ENCODE data around the gene BTN3A1. TPM values are rescaled to one million over a fixed set of nuclear protein-coding genes. Genes with fewer than 3 reads are reported as not detected.

Gene BTN3A1
- total and polyA plus RNA-seq, 2 of the 8 experiments (the other 6 are each of a cell fraction or from before 2014, with no cell fraction given) = 4.7 to 5.6 TPM

- Histone ChIP-seq H3K9ac (replicated peaks in 1 of 4; ENCODE audit: extremely low read depth in 1 of 4, low read depth in 3 of 4, low read length in 3 of 4) (no peak overlapping the region), H2BK12ac (ENCODE audit: low read depth, low read length) (no peak overlapping the region), H3K14ac (ENCODE audit: insufficient read length) (no peak overlapping the region), H4K91ac (replicated peaks; ENCODE audit: insufficient read length, low read length) (no peak overlapping the region), H3K18ac (ENCODE audit: extremely low read depth, low read length) (no peak overlapping the region), H3K27me3 (replicated peaks in 1 of 4; ENCODE audit: control insufficient read depth in 3 of 4, extremely low read depth in 1 of 4, insufficient read depth in 3 of 4, low read length in 3 of 4) (no peaks in the 10 kb centered on the region), H3K23ac (ENCODE audit: insufficient read length) (no peak overlapping the region), H3K23me2 (ENCODE audit: low read depth, low read length) (no peaks in the 10 kb centered on the region), H2BK120ac (replicated peaks; ENCODE audit: low read depth, low read length) (no peak overlapping the region), H2AFZ (ENCODE audit: low read length) (no peak overlapping the region), H2AK5ac (ENCODE audit: low read depth, low read length) (no peak overlapping the region), H3K56ac (replicated peaks; ENCODE audit: insufficient read length, low read depth, low read length) (no peak overlapping the region), H2BK20ac (ENCODE audit: low read length) (no peak overlapping the region), H3K36me3 (ENCODE audit: control insufficient read depth in 2 of 4, insufficient read depth in 4 of 4, low read length in 3 of 4) (peaks cover 7 to 71% (median 49%) of the 10 kb centered on the region in 4 experiments; a peak in 7 of 8 replicates), H3K9me3 (ENCODE audit: insufficient read depth in 2 of 2, low read depth in 1 of 2, low read length in 1 of 2) (no peaks in the 10 kb centered on the region), H3K4ac (replicated peaks; ENCODE audit: insufficient read length, low read depth, low read length) (no peak overlapping the region), H3K79me2 (ENCODE audit: control insufficient read depth in 1 of 2, insufficient read depth in 2 of 2, low read length in 2 of 2) (peaks cover 0 to 3% of the 10 kb centered on the region in 2 experiments; a peak in 1 of 4 replicates), H3K4me2 (ENCODE audit: insufficient read depth in 1 of 2, low read depth in 2 of 2, low read length in 2 of 2) (no peak overlapping the region), H4K8ac (ENCODE audit: extremely low read depth, insufficient read depth, low read length) (no peak overlapping the region), H2BK15ac (ENCODE audit: low read length) (no peak overlapping the region), H3K27ac (ENCODE audit: low read depth, low read length) (no peak overlapping the region), H3K4me1 (replicated peaks in 1 of 4; ENCODE audit: control insufficient read depth in 3 of 4, insufficient read depth in 4 of 4, low read length in 3 of 4) (no peaks in the 10 kb centered on the region), H4K20me1 (replicated peaks in 1 of 2; ENCODE audit: control insufficient read depth in 1 of 2, insufficient read depth in 2 of 2, low read length in 2 of 2) (peaks cover 0 to 2% of the 10 kb centered on the region in 2 experiments), H2BK5ac (ENCODE audit: low read depth, low read length) (no peak overlapping the region), H4K5ac (ENCODE audit: insufficient read length, low read depth, low read length) (no peak overlapping the region), H3K4me3 (ENCODE audit: extremely low read depth in 1 of 4, insufficient read depth in 2 of 4, low read depth in 3 of 4, low read length in 4 of 4) (no peak overlapping the region), H3K79me1 (ENCODE audit: low read depth, low read length) (no peaks in the 10 kb centered on the region; the same call in 1 of the 2 replicates)
- FAIRE-seq = no peak
- POLR2A ChIA-PET (ENCODE audit: partially characterized antibody) = interaction anchor here (1.1 to 1.4 kb wide), 2 partner anchors 10 to 12 kb away, joined by 4 read pairs; no protein-coding TSS in a partner anchor
- DNase-seq (ENCODE audit: low read depth in 1 of 2, low spot score in 2 of 2) = no peak
- WGBS, 2 experiments (ENCODE audit: extremely low coverage in 1 of 2, insufficient coverage in 1 of 2, insufficient read length in 1 of 2, insufficient replicate concordance in 2 of 2, low coverage in 1 of 2, low lambda C conversion rate in 2 of 2, missing lambda C conversion rate in 1 of 2) = 93% methylated on average over 7 of the region's 7 CpGs; no CpG with 5 or more reads in 1 of the 2 experiments
- CTCF ChIA-PET (ENCODE audit: partially characterized antibody) = interaction anchor here (1.0 to 1.7 kb wide), 2 partner anchors 12 to 123 kb away, joined by 3 read pairs; no protein-coding TSS in a partner anchor
- TF ChIP-seq MAX (IDR thresholded peaks at IDR 0.05) (no peak), POLR2AphosphoS5 (IDR thresholded peaks at IDR 0.05; ENCODE audit: low read depth, low read length) (no peak), CHD2 (IDR thresholded peaks at IDR 0.05; ENCODE audit: low read length) (no peak), RNF2 (IDR thresholded peaks at IDR 0.05; ENCODE audit: borderline replicate concordance, low read depth, low read length, missing control alignments, poor library complexity, severe bottlenecking) (no peak)
These were observed 62.5 kb downstream of the BTN3A1 start for GRCh38 chr6:26464416-26465131.

Measured in H1 (cell line).